MM.1S (cell line): ENCODE data around the gene SLC40A1.

Experiments
- DNase-seq: peaks from one replicate; pipeline ENCODE4 v3.0.0-alpha.2; 2015
- H2AFZ ChIP-seq: fragments of 300-600 bp; sonication (generic); 2 replicates; pipeline ENCODE4 v1.6.0; 2016; ENCODE audit warnings: antibody characterized with exemption, low read length
- H3F3A ChIP-seq: fragments of 300-600 bp; sonication (generic); 2 replicates; pipeline ENCODE4 v1.6.1; 2016; ENCODE audit warnings: mild to moderate bottlenecking, antibody characterized with exemption, low read length, moderate library complexity, mixed read lengths; ENCODE audit not compliant: insufficient read depth
- H3K27ac ChIP-seq: fragments of 300-600 bp; sonication (generic); 2 replicates; pipeline ENCODE4 v1.5.1; 2016; ENCODE audit warnings: mild to moderate bottlenecking, low read length
- H3K27me3 ChIP-seq: fragments of 300-600 bp; sonication (generic); replicated peaks from 2 replicates; pipeline ENCODE4 v1.6.0; 2016; ENCODE audit warnings: low read length; ENCODE audit not compliant: insufficient read depth
- H3K36me3 ChIP-seq: fragments of 300-600 bp; sonication (generic); replicated peaks from 2 replicates; pipeline ENCODE4 v1.6.1; 2016; ENCODE audit warnings: mild to moderate bottlenecking, low read length, mixed read lengths; ENCODE audit not compliant: insufficient read depth
- H3K4me1 ChIP-seq: fragments of 300-600 bp; sonication (generic); 2 replicates; pipeline ENCODE4 v1.6.1; 2016; ENCODE audit warnings: low read length, mixed read lengths
- H3K4me2 ChIP-seq: fragments of 300-600 bp; sonication (generic); 2 replicates; pipeline ENCODE4 v1.6.0; 2016; ENCODE audit warnings: low read depth, low read length
- H3K4me3 ChIP-seq: fragments of 300-600 bp; sonication (generic); 2 replicates; pipeline ENCODE4 v1.5.1; 2016; ENCODE audit warnings: low read length, mixed read lengths
- H3K79me2 ChIP-seq: fragments of 300-600 bp; sonication (generic); 2 replicates; pipeline ENCODE4 v1.6.1; 2016; ENCODE audit warnings: mixed run types, low read length, mixed read lengths
- H3K9ac ChIP-seq: fragments of 300-600 bp; sonication (generic); 2 replicates; pipeline ENCODE4 v1.6.1; 2016; ENCODE audit warnings: low read length, mixed read lengths
- H3K9me2 ChIP-seq: fragments of 300-600 bp; sonication (generic); replicated peaks from 2 replicates; pipeline ENCODE4 v1.6.1; 2016; ENCODE audit warnings: mild to moderate bottlenecking, low read length, mixed read lengths; ENCODE audit not compliant: insufficient read depth
- H3K9me3 ChIP-seq: fragments of 300-600 bp; sonication (generic); replicated peaks from 2 replicates; pipeline ENCODE4 v1.6.1; 2016; ENCODE audit warnings: mild to moderate bottlenecking, low read length, mixed read lengths; ENCODE audit not compliant: insufficient read depth
- H4K20me1 ChIP-seq: fragments of 300-600 bp; sonication (generic); 2 replicates; pipeline ENCODE4 v1.6.1; 2016; ENCODE audit warnings: mild to moderate bottlenecking, low read length, moderate library complexity, mixed read lengths; ENCODE audit not compliant: insufficient read depth
- EZH2 ChIP-seq: fragments of 300-600 bp; sonication (generic); optimal IDR thresholded peaks from 2 replicates; pipeline ENCODE3; 2017; ENCODE audit warnings: low read depth, mild to moderate bottlenecking, antibody characterized with exemption, low read length, mixed read lengths
- EZH2phosphoT487 ChIP-seq: fragments of 300-600 bp; sonication (generic); IDR thresholded peaks from 2 replicates; pipeline ENCODE4 v1.6.1; 2018; ENCODE audit warnings: antibody characterized with exemption, low read length
- TF ChIP-seq, protein P1 (sequence below): fragments of 300-600 bp; sonication (generic); IDR thresholded peaks from 2 replicates; pipeline ENCODE4 v1.5.1; 2016; ENCODE audit warnings: antibody characterized with exemption, low read length, mixed read lengths

SLC40A1 gene

DNA sequence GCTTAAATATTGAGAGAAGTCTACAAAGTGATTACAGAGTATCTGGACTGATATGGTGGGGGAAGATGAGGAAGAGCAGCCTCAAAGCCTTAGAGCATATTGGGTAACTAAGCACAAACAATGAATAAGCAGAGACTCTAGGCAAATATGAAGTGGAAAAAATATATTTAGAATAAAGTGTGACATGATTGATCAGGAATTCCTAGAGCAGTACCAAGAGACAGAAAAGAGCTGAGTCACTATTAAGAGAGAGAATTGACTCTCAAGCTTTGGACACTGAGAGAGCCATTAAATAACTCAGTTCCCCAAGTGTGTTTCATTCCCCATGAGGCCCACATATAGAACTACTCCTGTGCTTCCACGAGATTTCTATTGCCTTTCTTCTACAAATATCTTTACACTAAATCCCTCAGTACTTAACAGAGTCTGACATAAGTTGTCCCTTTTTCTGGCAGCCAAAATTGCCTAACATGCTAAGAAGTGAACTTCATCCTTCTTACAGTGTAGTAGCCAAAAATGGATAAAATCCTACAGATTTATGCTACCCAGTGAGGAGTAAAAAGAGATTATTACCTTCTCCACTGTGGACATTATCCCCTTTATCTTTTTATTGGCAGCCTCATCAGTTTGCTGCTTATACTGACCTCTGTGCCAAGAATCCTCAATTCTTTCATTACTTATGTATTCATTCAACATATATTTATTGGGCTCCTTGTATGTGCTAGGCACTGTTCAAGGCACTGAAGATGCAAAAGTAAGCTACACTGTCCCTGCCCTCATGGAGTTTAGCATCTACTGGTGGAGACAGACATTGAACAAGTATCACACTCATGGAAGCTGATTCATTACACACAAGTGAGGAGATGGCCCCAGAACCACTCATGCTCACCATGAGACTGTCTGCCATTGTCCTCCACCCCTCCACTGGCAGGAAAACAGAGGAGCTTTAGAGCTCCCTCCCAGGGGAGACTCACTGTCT, 45.4 kb downstream of the SLC40A1 start:
- TF ChIP-seq EZH2 (no peak), EZH2phosphoT487 (no peak)
- TF ChIP-seq, protein P1, sequence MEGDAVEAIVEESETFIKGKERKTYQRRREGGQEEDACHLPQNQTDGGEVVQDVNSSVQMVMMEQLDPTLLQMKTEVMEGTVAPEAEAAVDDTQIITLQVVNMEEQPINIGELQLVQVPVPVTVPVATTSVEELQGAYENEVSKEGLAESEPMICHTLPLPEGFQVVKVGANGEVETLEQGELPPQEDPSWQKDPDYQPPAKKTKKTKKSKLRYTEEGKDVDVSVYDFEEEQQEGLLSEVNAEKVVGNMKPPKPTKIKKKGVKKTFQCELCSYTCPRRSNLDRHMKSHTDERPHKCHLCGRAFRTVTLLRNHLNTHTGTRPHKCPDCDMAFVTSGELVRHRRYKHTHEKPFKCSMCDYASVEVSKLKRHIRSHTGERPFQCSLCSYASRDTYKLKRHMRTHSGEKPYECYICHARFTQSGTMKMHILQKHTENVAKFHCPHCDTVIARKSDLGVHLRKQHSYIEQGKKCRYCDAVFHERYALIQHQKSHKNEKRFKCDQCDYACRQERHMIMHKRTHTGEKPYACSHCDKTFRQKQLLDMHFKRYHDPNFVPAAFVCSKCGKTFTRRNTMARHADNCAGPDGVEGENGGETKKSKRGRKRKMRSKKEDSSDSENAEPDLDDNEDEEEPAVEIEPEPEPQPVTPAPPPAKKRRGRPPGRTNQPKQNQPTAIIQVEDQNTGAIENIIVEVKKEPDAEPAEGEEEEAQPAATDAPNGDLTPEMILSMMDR, result no peak
- Histone ChIP-seq H3F3A (no peaks in the 10 kb centered on the region), H3K4me1 (no peaks in the 10 kb centered on the region), H3K36me3 (no peaks in the 10 kb centered on the region), H3K9ac (no peak overlapping the region), H3K4me3 (no peak overlapping the region), H2AFZ (no peak overlapping the region), H3K27ac (no peak overlapping the region), H3K9me2 (no peaks in the 10 kb centered on the region), H3K79me2 (no peaks in the 10 kb centered on the region), H3K4me2 (no peak overlapping the region), H4K20me1 (no peaks in the 10 kb centered on the region), H3K27me3 (no peaks in the 10 kb centered on the region), H3K9me3 (no peaks in the 10 kb centered on the region)
- no peak for DNase-seq

DNA sequence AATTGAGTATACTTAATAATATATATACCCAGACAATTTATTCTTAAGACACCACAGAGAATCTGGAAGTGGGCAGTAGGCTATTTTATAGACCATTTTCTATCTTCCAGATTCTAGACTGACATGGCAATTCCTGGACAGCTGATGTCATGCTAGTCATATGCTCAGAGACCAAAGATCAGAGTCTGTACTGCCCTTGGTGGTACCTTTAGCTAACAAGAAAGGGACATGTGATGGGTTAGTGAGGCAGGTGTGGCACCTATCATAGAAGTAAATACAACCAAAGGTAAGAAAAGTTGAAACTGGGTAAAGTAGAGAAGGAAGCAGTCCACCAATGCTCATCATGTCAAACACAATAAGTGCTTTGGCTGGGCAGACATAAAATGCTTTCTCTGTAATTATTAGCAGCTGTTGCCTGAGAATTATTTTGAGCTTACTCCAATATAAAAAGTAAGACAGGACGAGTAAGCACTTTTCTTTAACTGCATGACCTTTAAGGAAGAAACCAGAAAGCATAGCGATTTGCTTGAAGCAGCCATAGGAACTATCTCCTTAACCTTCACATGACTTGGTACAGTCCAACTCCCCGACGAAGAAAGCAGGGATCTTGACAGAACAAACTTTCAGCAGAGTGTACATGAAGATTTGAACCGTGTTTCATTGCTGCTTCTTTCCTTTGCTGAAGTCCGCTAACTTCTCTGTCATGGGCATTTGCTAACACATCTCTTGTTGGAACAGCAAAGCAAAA, 47.1 kb downstream of the SLC40A1 start:
- H3F3A ChIP-seq, result no peaks in the 10 kb centered on the region
- no peak overlapping the region for H3K4me3 ChIP-seq
- H2AFZ ChIP-seq, result no peak overlapping the region
- no peaks in the 10 kb centered on the region for H3K27me3 ChIP-seq
- TF ChIP-seq EZH2phosphoT487 (no peak), EZH2 (no peak)
- TF ChIP-seq, protein P1, result no peak
- no peak overlapping the region for H3K4me2 ChIP-seq
- no peak overlapping the region for H3K9ac ChIP-seq
- no peaks in the 10 kb centered on the region for H3K36me3 ChIP-seq
- no peaks in the 10 kb centered on the region for H3K9me2 ChIP-seq
- no peaks in the 10 kb centered on the region for H4K20me1 ChIP-seq
- no peaks in the 10 kb centered on the region for H3K9me3 ChIP-seq
- no peaks in the 10 kb centered on the region for H3K79me2 ChIP-seq
- DNase-seq, result no peak
- H3K4me1 ChIP-seq, result no peaks in the 10 kb centered on the region
- no peak overlapping the region for H3K27ac ChIP-seq

DNA sequence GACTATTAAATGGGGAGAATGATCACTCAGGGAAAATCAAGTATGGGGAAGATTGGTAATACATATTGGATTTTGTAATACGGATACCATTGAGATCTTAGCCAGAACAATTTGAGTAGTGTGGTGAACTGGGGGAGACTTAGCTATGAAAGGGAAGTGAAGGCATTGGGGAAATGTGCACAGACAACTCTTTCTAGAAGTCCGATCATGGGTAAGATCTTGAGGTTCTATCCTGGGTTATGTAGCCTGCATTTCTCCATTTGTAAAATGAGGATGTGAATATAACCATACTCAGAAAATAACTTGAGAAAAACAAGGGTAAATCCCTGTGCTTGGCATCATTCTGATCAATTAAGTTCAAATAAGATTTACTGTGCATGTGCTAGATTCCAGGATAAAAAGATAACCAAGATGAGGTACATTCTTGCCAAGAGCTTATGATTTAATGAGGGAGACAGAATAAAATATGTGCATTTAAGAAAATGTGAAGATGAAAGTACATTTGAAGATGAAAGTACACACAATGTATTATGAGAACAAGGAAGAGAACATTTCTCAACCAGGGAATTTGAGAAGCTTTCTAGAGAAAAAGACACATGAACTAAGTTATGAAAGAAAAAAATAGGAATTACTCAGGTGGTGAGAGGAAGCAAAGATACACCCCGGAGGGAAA, 49.5 kb downstream of the SLC40A1 start:
- H3K36me3 ChIP-seq, result no peaks in the 10 kb centered on the region
- no peaks in the 10 kb centered on the region for H3K9me2 ChIP-seq
- H3K4me2 ChIP-seq, result no peak overlapping the region
- no peak overlapping the region for H3K27ac ChIP-seq
- no peak overlapping the region for H3K4me3 ChIP-seq
- no peak for DNase-seq
- H3K9me3 ChIP-seq, result no peaks in the 10 kb centered on the region
- TF ChIP-seq EZH2phosphoT487 (no peak), EZH2 (no peak)
- TF ChIP-seq, protein P1, result no peak
- H2AFZ ChIP-seq, result no peak overlapping the region
- no peak overlapping the region for H3K9ac ChIP-seq
- no peaks in the 10 kb centered on the region for H3K4me1 ChIP-seq
- no peaks in the 10 kb centered on the region for H4K20me1 ChIP-seq
- no peaks in the 10 kb centered on the region for H3K27me3 ChIP-seq
- no peaks in the 10 kb centered on the region for H3K79me2 ChIP-seq
- H3F3A ChIP-seq, result no peaks in the 10 kb centered on the region
